Bronchial epithelial cell (primary cell): ENCODE data around the gene BLVRB. TPM values are rescaled to one million over a fixed set of nuclear protein-coding genes. Genes with fewer than 3 reads are reported as not detected.

Experiments
- DNase-seq: peaks from one replicate; pipeline ENCODE4 v3.0.0-alpha.2; 2010; ENCODE audit warnings: low read depth
- FAIRE-seq: peaks from 2 replicates; lab custom pipeline; 2011; peaks lifted over from hg19 to GRCh38; lab: Jason Lieb, UNC
- H3K27me3 ChIP-seq: 2 replicates; pipeline ENCODE4 v1.5.1; 2011; ENCODE audit warnings: low read length; ENCODE audit not compliant: control insufficient read depth, insufficient read depth
- H3K36me3 ChIP-seq: 2 replicates; pipeline ENCODE4 v1.5.1; 2011; ENCODE audit warnings: low read length; ENCODE audit not compliant: control insufficient read depth, insufficient read depth
- H3K4me3 ChIP-seq: 2 replicates; pipeline ENCODE4 v1.5.1; 2011; ENCODE audit warnings: mild to moderate bottlenecking, low read depth, low read length, control low read depth
- CTCF ChIP-seq: IDR thresholded peaks from 2 replicates; pipeline ENCODE4 v1.5.1; 2011; ENCODE audit warnings: mild to moderate bottlenecking, moderate library complexity, low read length, control low read depth, inconsistent platforms; ENCODE audit not compliant: insufficient read depth, severe bottlenecking
- total RNA-seq: library from RNA; depleted of rRNA; stranded (reverse); fragments of >200 nt; gene quantifications from 2 replicates; pipeline ENCODE4 v1.2.1, GENCODE V29; 2014

The BLVRB gene
- total RNA-seq, 1 donor from 2014 or later = 682 TPM

GRCh38 chr19:40511487-40511886 lies 45.9 kb upstream of the BLVRB start:
- TF ChIP-seq CTCF = no peak
- no peak for FAIRE-seq
- Histone ChIP-seq H3K4me3 (no peak overlapping the region), H3K36me3 (no peaks in the 10 kb centered on the region), H3K27me3 (peaks cover 12% of the 10 kb centered on the region)
- DNase-seq = no peak

GRCh38 chr19:40510526-40511115 lies 45.1 kb upstream of the BLVRB start:
- no peak for FAIRE-seq
- no peaks in the 10 kb centered on the region for H3K36me3 ChIP-seq

GRCh38 chr19:40508739-40509260 lies 43.3 kb upstream of the BLVRB start:
- peaks cover 13% of the 10 kb centered on the region for H3K27me3 ChIP-seq
- no peak for FAIRE-seq

More at GRCh38 chr19:40510526-40511115, 45.1 kb upstream of the BLVRB start:
- no peak for DNase-seq
- Histone ChIP-seq H3K4me3 (no peak overlapping the region), H3K27me3 (peaks cover 16% of the 10 kb centered on the region)
- no peak for TF ChIP-seq CTCF

GRCh38 chr19:40507892-40508291 lies 42.3 kb upstream of the BLVRB start:
- DNase-seq = no peak
- no peak for TF ChIP-seq CTCF
- Histone ChIP-seq H3K27me3 (peaks cover 7% of the 10 kb centered on the region), H3K36me3 (no peaks in the 10 kb centered on the region), H3K4me3 (no peak overlapping the region)
- no peak for FAIRE-seq

More at GRCh38 chr19:40508739-40509260, 43.3 kb upstream of the BLVRB start:
- no peak for TF ChIP-seq CTCF
- no peak overlapping the region for H3K4me3 ChIP-seq
- no peaks in the 10 kb centered on the region for H3K36me3 ChIP-seq
- DNase-seq = no peak

GRCh38 chr19:40506099-40506498 lies 40.6 kb upstream of the BLVRB start:
- peaks cover 4% of the 10 kb centered on the region for H3K27me3 ChIP-seq
- no peaks in the 10 kb centered on the region for H3K36me3 ChIP-seq
- DNase-seq (no peak), FAIRE-seq (no peak)
- no peak overlapping the region for H3K4me3 ChIP-seq
- TF ChIP-seq CTCF = no peak

GRCh38 chr19:40503320-40503695 lies 37.8 kb upstream of the BLVRB start:
- Histone ChIP-seq H3K27me3 (peaks cover 4% of the 10 kb centered on the region), H3K36me3 (no peaks in the 10 kb centered on the region), H3K4me3 (no peak overlapping the region)
- no peak for DNase-seq
- FAIRE-seq = no peak
- TF ChIP-seq CTCF = no peak
